Subcutaneous adipose tissue (tissue), 4 donors: ENCODE data around the gene RPS2. TPM values are rescaled to one million over a fixed set of nuclear protein-coding genes. Genes with fewer than 3 reads are reported as not detected.

Experiments
- total RNA-seq, 4 donors: library from RNA; depleted of rRNA; stranded (reverse); fragments of >200 nt; gene quantifications; one replicate each; pipeline ENCODE4 v1.1.0, GENCODE V29; 2016
- TF ChIP-seq, protein P1 (sequence below): fragments of 450-650 bp; IDR thresholded peaks from one replicate; pipeline ENCODE4 v1.5.1; 2016; ENCODE audit warnings: low read depth, mild to moderate bottlenecking, control low read depth, antibody characterized with exemption, moderate library complexity

RPS2 gene
- total RNA-seq, 4 donors from 2014 or later = 1,492 to 1,850 (median 1,797) TPM

GRCh38 chr16:1918351-1919326 is 46.0 kb downstream of the RPS2 start, which contains the start of gene HS3ST6:
TSS of gene HS3ST6 (minus strand) at chr16:1918415. CDS start at chr16:1918323, 92 bp downstream.
- TF ChIP-seq, protein P1, sequence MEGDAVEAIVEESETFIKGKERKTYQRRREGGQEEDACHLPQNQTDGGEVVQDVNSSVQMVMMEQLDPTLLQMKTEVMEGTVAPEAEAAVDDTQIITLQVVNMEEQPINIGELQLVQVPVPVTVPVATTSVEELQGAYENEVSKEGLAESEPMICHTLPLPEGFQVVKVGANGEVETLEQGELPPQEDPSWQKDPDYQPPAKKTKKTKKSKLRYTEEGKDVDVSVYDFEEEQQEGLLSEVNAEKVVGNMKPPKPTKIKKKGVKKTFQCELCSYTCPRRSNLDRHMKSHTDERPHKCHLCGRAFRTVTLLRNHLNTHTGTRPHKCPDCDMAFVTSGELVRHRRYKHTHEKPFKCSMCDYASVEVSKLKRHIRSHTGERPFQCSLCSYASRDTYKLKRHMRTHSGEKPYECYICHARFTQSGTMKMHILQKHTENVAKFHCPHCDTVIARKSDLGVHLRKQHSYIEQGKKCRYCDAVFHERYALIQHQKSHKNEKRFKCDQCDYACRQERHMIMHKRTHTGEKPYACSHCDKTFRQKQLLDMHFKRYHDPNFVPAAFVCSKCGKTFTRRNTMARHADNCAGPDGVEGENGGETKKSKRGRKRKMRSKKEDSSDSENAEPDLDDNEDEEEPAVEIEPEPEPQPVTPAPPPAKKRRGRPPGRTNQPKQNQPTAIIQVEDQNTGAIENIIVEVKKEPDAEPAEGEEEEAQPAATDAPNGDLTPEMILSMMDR = no peak

DNA sequence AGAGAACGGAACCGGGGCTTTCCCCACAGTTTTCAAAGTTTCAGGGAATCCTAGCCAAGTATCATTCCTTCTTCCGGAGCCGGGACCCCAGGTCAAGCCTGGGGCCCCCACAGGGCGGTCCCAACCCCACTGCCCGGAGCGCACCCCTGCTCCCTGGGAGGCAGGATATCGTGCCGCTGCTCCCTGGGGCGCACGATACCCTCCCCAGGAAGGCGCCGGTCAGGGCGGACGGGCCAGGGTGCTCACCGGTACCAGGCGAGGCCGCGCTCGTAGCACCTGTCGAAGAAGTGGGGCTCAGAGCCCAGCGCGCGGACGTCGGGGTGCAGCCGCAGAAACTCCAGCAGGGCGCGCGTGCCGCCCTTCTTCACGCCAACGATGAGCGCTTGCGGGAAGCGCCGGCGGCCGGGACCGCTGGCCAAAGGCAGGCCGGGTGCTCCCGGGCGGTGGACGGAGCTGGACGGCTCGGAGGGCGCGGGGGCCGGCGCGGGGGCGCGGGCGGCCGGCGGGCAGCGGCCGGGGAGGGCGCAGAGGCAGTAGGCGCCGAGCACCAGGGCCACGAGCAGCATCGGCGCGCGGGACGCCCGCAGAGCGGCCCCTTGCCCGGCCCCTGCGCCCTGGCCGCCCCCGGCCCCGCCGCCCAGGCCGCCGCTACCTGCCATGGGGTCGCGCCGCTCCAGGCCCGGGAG is 46.8 kb downstream of the RPS2 start:
- TF ChIP-seq, protein P1 = no peak

DNA sequence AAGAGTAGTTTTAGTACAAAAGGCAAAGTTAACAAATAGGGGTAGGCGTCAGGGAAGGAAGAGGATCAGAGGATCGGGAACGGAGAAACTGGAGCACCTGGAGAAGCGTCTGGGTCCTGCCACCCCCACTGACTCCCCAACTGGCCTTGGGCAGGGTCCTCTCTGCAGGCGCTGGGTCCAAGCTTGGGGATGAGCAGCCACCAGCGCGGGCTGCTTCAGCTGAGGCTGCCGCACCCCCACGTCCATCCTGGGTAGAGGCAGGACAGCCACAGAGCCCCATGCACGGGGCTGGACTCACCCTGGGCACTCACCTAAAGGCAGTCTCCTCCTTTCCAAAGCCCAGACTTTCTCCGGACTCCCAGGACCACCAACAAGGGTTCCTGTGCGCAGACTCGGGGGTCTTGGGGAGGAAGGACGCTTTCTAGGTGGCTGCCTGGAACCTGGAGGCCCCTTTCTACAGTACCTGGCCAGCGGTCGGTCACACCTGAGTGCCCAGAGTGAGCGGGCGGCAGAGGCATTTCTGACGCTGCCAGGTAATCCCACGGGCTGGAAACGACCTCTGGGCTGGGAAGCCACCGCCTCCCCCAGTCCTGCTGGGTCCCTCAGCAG is 47.5 kb downstream of the RPS2 start:
- TF ChIP-seq, protein P1 = no peak

- TF ChIP-seq, protein P1 = no peak
Measured at GRCh38 chr16:1916640-1916990, 48.0 kb downstream of the RPS2 start.

DNA sequence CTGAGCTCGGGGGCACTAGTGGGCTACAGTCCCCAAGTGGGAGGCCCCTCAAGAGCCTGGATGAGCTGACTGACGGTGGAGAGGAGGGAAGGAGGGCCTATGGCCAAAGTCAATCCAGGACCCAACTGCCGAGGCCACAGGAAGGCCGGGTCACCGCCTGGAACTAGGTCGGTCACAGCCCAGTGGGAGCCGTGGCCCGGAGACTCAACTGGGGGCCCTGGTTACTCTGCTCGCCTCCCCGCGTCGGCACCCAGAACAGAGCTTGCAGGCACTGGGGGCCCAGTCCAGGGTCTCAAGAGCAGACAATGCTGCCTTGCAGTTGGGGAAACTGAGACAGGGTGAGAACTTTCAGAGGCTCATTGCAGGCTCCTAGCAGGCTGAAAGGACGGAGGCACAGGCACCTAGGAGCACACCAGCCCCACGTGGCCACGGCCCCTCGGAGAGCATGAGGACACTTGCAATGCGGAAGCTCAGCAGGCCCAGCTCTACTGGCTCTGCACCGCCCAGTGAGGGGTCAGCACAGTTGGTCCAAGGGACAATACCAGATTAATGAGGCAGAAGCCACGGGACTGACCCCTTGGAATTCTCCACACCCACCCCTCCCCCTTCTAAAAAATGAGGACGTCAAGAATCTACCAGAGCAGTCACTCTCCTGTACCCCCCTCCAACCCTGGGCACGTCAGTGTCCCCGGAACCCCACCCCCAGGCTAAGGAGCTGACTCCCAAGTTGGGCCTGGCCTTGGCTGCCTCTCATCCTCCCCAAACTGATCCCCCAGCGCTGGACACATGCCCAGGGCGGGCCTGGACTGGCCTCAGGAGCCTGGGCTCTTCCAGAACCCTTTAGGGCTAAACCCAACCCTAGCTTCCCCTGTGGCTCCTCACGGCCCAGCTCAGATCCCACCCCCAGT is 48.6 kb downstream of the RPS2 start:
- TF ChIP-seq, protein P1 = no peak

- TF ChIP-seq, protein P1 = no peak
Measured at GRCh38 chr16:1914988-1915387, 49.6 kb downstream of the RPS2 start.
